Smooth muscle cell (in vitro differentiated cells): ENCODE measurements around the gene BRK1. TPM values are rescaled to one million over a fixed set of nuclear protein-coding genes. Genes with fewer than 3 reads are reported as not detected.
A peak's percentile ranks its signal among the peaks of the same experiment; 100 is the strongest.

Source experiments
- DNase-seq: peaks from one replicate; lab custom pipeline; 2025; ENCODE audit not compliant: unreplicated experiment; lab: John Stamatoyannopoulos, UW
- H2AFZ ChIP-seq: fragments of 200-600 bp; sonication (generic); 2 replicates; pipeline ENCODE4 v1.6.0; 2016; ENCODE audit warnings: antibody characterized with exemption, low read depth, mild to moderate bottlenecking
- H3F3A ChIP-seq: fragments of 200-600 bp; sonication (generic); 2 replicates; pipeline ENCODE4 v1.6.0; 2017; ENCODE audit warnings: antibody characterized with exemption, low read depth
- H3K27ac ChIP-seq: fragments of 200-600 bp; sonication (generic); 2 replicates; pipeline ENCODE4 v1.5.1; 2016; ENCODE audit warnings: low read depth, mild to moderate bottlenecking
- H3K27me3 ChIP-seq: fragments of 200-600 bp; sonication (generic); 2 replicates; pipeline ENCODE4 v1.6.1; 2016; ENCODE audit warnings: low read depth, mild to moderate bottlenecking
- H3K36me3 ChIP-seq: fragments of 200-600 bp; sonication (generic); 2 replicates; pipeline ENCODE4 v1.5.1; 2016; ENCODE audit warnings: low read depth
- H3K4me1 ChIP-seq: fragments of 200-600 bp; sonication (generic); 2 replicates; pipeline ENCODE4 v1.5.1; 2016; ENCODE audit warnings: low read depth
- H3K4me2 ChIP-seq: fragments of 200-600 bp; sonication (generic); 2 replicates; pipeline ENCODE4 v1.6.0; 2016; ENCODE audit warnings: mild to moderate bottlenecking
- H3K4me3 ChIP-seq: fragments of 200-600 bp; sonication (generic); 2 replicates; pipeline ENCODE4 v1.5.1; 2016; ENCODE audit warnings: mild to moderate bottlenecking
- H3K79me2 ChIP-seq: fragments of 200-600 bp; sonication (generic); 2 replicates; pipeline ENCODE4 v1.6.0; 2016; ENCODE audit warnings: low read depth, mild to moderate bottlenecking
- H3K9ac ChIP-seq: fragments of 200-600 bp; sonication (generic); 2 replicates; pipeline ENCODE4 v1.6.0; 2016; ENCODE audit warnings: low read depth
- H3K9me3 ChIP-seq: fragments of 200-600 bp; sonication (generic); replicated peaks from 2 replicates; pipeline ENCODE4 v1.5.1; 2016; ENCODE audit warnings: low read depth
- H4K20me1 ChIP-seq: fragments of 200-600 bp; sonication (generic); 2 replicates; pipeline ENCODE4 v1.6.0; 2016; ENCODE audit warnings: low read depth
- CTCF ChIP-seq: fragments of 200-600 bp; sonication (generic); IDR thresholded peaks from 2 replicates; pipeline ENCODE4 v1.5.1; 2017; ENCODE audit warnings: borderline replicate concordance, mild to moderate bottlenecking, antibody characterized with exemption; ENCODE audit not compliant: insufficient read depth, poor library complexity, severe bottlenecking
- WGBS: methylation state at CpG from one replicate; pipeline ENCODE4 v1.1.7; 2016; ENCODE audit warnings: low lambda C conversion rate; 5-methylcytosine and 5-hydroxymethylcytosine counted together
- polyA plus RNA-seq: library from polyadenylated mRNA; unstranded; fragments of >200 nt; fragmentation: Nextera tagmentation; extraction: Ambion mirVana; gene quantifications from 2 replicates; pipeline ENCODE4 v1.2.1, GENCODE V29; 2016
- total RNA-seq: library from RNA; depleted of rRNA; stranded (reverse); fragments of >200 nt; gene quantifications from 2 replicates; pipeline ENCODE4 v1.2.3, GENCODE V29; 2014

The BRK1 gene
- total and polyA plus RNA-seq, 2 experiments from 2014 or later: 117 to 228 TPM

- DNase-seq: no peak
- TF ChIP-seq CTCF: no peak
- H3K9me3 ChIP-seq: no peaks in the 10 kb centered on the region
- peak overlapping the region; percentile 81 for H2AFZ ChIP-seq
- H3K36me3 ChIP-seq: no peaks in the 10 kb centered on the region
- no peak overlapping the region for H3K27ac ChIP-seq
- H3K4me3 ChIP-seq: peak overlapping the region; percentile 66
- peak overlapping the region; percentile 78 for H3K4me2 ChIP-seq
- H4K20me1 ChIP-seq: peaks cover 29% of the 10 kb centered on the region
- no peaks in the 10 kb centered on the region for H3K27me3 ChIP-seq
- H3K79me2 ChIP-seq: peaks cover 42% of the 10 kb centered on the region
- no peaks in the 10 kb centered on the region for H3F3A ChIP-seq
- peaks cover 9% of the 10 kb centered on the region for H3K4me1 ChIP-seq
- H3K9ac ChIP-seq: no peak overlapping the region
- 86% methylated on average over 23 of the region's 23 CpGs for WGBS
Observed at GRCh38 chr3:10140996-10141546, 25.6 kb downstream of the BRK1 start.

- no peak overlapping the region for H3K9ac ChIP-seq
- no peak for DNase-seq
Observed at GRCh38 chr3:10142707-10143560, 27.5 kb downstream of the BRK1 start.

GRCh38 chr3:10145685-10146084 is 30.2 kb downstream of the BRK1 start:
- Histone ChIP-seq H3K4me2 (peak overlapping the region; percentile 36), H3K79me2 (peaks cover 55% of the 10 kb centered on the region)

More at GRCh38 chr3:10142707-10143560, 27.5 kb downstream of the BRK1 start:
- WGBS: 68% methylated on average over 29 of the region's 29 CpGs
- H3K4me2 ChIP-seq: peak overlapping the region; percentile 78
- peak overlapping the region; percentile 66 for H3K4me3 ChIP-seq
- H3K36me3 ChIP-seq: no peaks in the 10 kb centered on the region
- peaks cover 55% of the 10 kb centered on the region for H3K79me2 ChIP-seq
- H3K4me1 ChIP-seq: peaks cover 9% of the 10 kb centered on the region
- no peak for TF ChIP-seq CTCF
- no peaks in the 10 kb centered on the region for H3F3A ChIP-seq
- no peaks in the 10 kb centered on the region for H3K9me3 ChIP-seq
- H3K27me3 ChIP-seq: no peaks in the 10 kb centered on the region
- peaks cover 47% of the 10 kb centered on the region for H4K20me1 ChIP-seq
- no peak overlapping the region for H3K27ac ChIP-seq
- H2AFZ ChIP-seq: no peak overlapping the region

More at GRCh38 chr3:10145685-10146084, 30.2 kb downstream of the BRK1 start:
- no peak for DNase-seq
- Histone ChIP-seq H3F3A (no peaks in the 10 kb centered on the region), H3K27ac (no peak overlapping the region), H2AFZ (no peak overlapping the region), H3K4me1 (peaks cover 9% of the 10 kb centered on the region), H3K4me3 (no peak overlapping the region), H3K9ac (no peak overlapping the region), H3K9me3 (no peaks in the 10 kb centered on the region), H3K27me3 (no peaks in the 10 kb centered on the region), H3K36me3 (peaks cover 13% of the 10 kb centered on the region), H4K20me1 (peaks cover 59% of the 10 kb centered on the region)
- no peak for TF ChIP-seq CTCF
- 91% methylated on average over 4 of the region's 4 CpGs for WGBS
